IMR-90 (cell line): ENCODE data around the gene KDM5B. TPM values are rescaled to one million over a fixed set of nuclear protein-coding genes. Genes with fewer than 3 reads are reported as not detected.

ENCODE experiments used
- ATAC-seq: fragments of 200-7000 bp; cut with Tn5 transposase; 2 replicates; pipeline ENCODE4 v1.9.1; 2020; ENCODE audit warnings: low read depth, mild to moderate bottlenecking, moderate library complexity
- BruUV-seq: library from RNA; stranded (reverse); fragments of 400-500 nt; replicated peaks from 2 replicates; lab custom pipeline; 2021; lab: Mats Ljungman, UMichigan
- CTCF ChIA-PET: fragments of 300-600 bp; formaldehyde crosslinking; extraction: SDS; loops from one replicate; lab custom pipeline; 2021; ENCODE audit warnings: antibody characterized with exemption; lab: Yijun Ruan, JAX
- POLR2A ChIA-PET: fragments of 300-600 bp; sonication (Branson Sonifier 250); formaldehyde crosslinking; loops from one replicate; lab custom pipeline; 2022; ENCODE audit warnings: antibody characterized with exemption; ENCODE audit not compliant: unreplicated experiment; lab: Charles Lee
- DNase-seq: peaks from one replicate; pipeline ENCODE4 v3.0.0; 2013
- H2AFZ ChIP-seq: replicated peaks from 2 replicates; pipeline ENCODE3; 2013; ENCODE audit warnings: low read length, mild to moderate bottlenecking; ENCODE audit not compliant: poor library complexity
- H2AK5ac ChIP-seq: 2 replicates; pipeline ENCODE4 v1.6.1; 2013; ENCODE audit warnings: low read depth, low read length, inconsistent platforms
- H2AK9ac ChIP-seq: replicated peaks from 2 replicates; pipeline ENCODE3; 2013; ENCODE audit warnings: mild to moderate bottlenecking, low read depth, low read length, moderate library complexity; ENCODE audit not compliant: poor library complexity
- H2BK120ac ChIP-seq: 2 replicates; pipeline ENCODE4 v1.6.1; 2013; ENCODE audit warnings: low read depth, low read length, inconsistent platforms
- H2BK15ac ChIP-seq: 3 replicates; pipeline ENCODE4 v1.6.1; 2013; ENCODE audit warnings: low read depth, low read length, inconsistent platforms
- H2BK20ac ChIP-seq: 2 replicates; pipeline ENCODE4 v1.6.1; 2013; ENCODE audit warnings: low read depth, mild to moderate bottlenecking, inconsistent platforms, low read length, moderate library complexity
- H2BK5ac ChIP-seq: 2 replicates; pipeline ENCODE4 v1.6.1; 2013; ENCODE audit warnings: mild to moderate bottlenecking, low read depth, low read length, inconsistent platforms; ENCODE audit not compliant: poor library complexity, severe bottlenecking
- H3K14ac ChIP-seq: replicated peaks from 2 replicates; pipeline ENCODE4 v1.6.1; 2013; ENCODE audit warnings: low read depth, low read length, inconsistent platforms
- H3K18ac ChIP-seq: 2 replicates; pipeline ENCODE4 v1.6.1; 2013; ENCODE audit warnings: low read depth, low read length, control low read depth
- H3K23ac ChIP-seq: 2 replicates; pipeline ENCODE4 v1.6.1; 2013; ENCODE audit warnings: low read depth, low read length, inconsistent platforms
- H3K27ac ChIP-seq: 2 replicates; pipeline ENCODE4 v1.5.1; 2013; ENCODE audit warnings: mild to moderate bottlenecking, control low read depth, low read length; ENCODE audit not compliant: insufficient read depth
- H3K27me3 ChIP-seq: 2 replicates; pipeline ENCODE4 v1.6.1; 2013; ENCODE audit warnings: low read length; ENCODE audit not compliant: control insufficient read depth, insufficient read depth
- H3K36me3 ChIP-seq: 2 replicates; pipeline ENCODE4 v1.6.1; 2013; ENCODE audit warnings: low read length, mixed read lengths; ENCODE audit not compliant: control insufficient read depth, insufficient read depth
- H3K4ac ChIP-seq: 2 replicates; pipeline ENCODE4 v1.6.1; 2013; ENCODE audit warnings: low read depth, low read length, inconsistent platforms
- H3K4me1 ChIP-seq: 2 replicates; pipeline ENCODE4 v1.6.1; 2013; ENCODE audit warnings: low read length, mixed read lengths; ENCODE audit not compliant: control insufficient read depth, insufficient read depth
- H3K4me2 ChIP-seq: 2 replicates; pipeline ENCODE4 v1.6.1; 2013; ENCODE audit warnings: low read depth, mild to moderate bottlenecking, control low read depth, low read length, moderate library complexity
- H3K4me3 ChIP-seq: 2 replicates; pipeline ENCODE4 v1.5.1; 2013; ENCODE audit warnings: low read depth, mild to moderate bottlenecking, control low read depth, low read length, moderate library complexity; ENCODE audit not compliant: insufficient read depth
- H3K56ac ChIP-seq: 2 replicates; pipeline ENCODE4 v1.6.1; 2013; ENCODE audit warnings: low read length, inconsistent platforms; ENCODE audit not compliant: insufficient read depth; ENCODE audit errors: extremely low read depth
- H3K79me1 ChIP-seq, 2 experiments: 2 replicates each; pipeline ENCODE4 v1.6.1; 2013; ENCODE audit warnings: low read length in 2 of 2, inconsistent platforms in 1 of 2, low read depth in 1 of 2
- H3K9ac ChIP-seq: 2 replicates; pipeline ENCODE4 v1.6.1; 2013; ENCODE audit warnings: low read depth, low read length, control low read depth
- H3K9me1 ChIP-seq: 2 replicates; pipeline ENCODE4 v1.6.1; 2013; ENCODE audit warnings: low read length, inconsistent platforms; ENCODE audit not compliant: insufficient read depth
- H3K9me3 ChIP-seq: 2 replicates; pipeline ENCODE4 v1.6.1; 2013; ENCODE audit warnings: low read length; ENCODE audit not compliant: control insufficient read depth, insufficient read depth
- H4K20me1 ChIP-seq: 2 replicates; pipeline ENCODE4 v1.6.1; 2013; ENCODE audit warnings: low read length, inconsistent platforms; ENCODE audit not compliant: insufficient read depth
- H4K5ac ChIP-seq: 2 replicates; pipeline ENCODE4 v1.6.1; 2013; ENCODE audit warnings: mild to moderate bottlenecking, low read depth, low read length, control low read depth
- H4K8ac ChIP-seq, 2 experiments: 2 replicates each; pipeline ENCODE4 v1.6.1; 2013; ENCODE audit warnings: low read depth in 2 of 2, low read length in 2 of 2, control low read depth in 1 of 2, inconsistent platforms in 1 of 2
- H4K91ac ChIP-seq: 2 replicates; pipeline ENCODE4 v1.6.1; 2013; ENCODE audit warnings: low read depth, low read length, inconsistent platforms; ENCODE audit not compliant: insufficient read depth
- CEBPB ChIP-seq: IDR thresholded peaks from 2 replicates; pipeline ENCODE4 v1.6.1; 2012; ENCODE audit warnings: low read depth, low read length, improper control_type of control experiment
- FOS ChIP-seq: fragments of 150-350 bp; IDR thresholded peaks from 2 replicates; pipeline ENCODE4 v1.6.1; 2016; ENCODE audit warnings: low read depth, low read length
- MAZ ChIP-seq: IDR thresholded peaks from 2 replicates; pipeline ENCODE4 v1.6.1; 2012; ENCODE audit warnings: low read depth, mild to moderate bottlenecking, low read length, improper control_type of control experiment, moderate library complexity, borderline replicate concordance
- NFE2L2 ChIP-seq: fragments of 150-350 bp; IDR thresholded peaks from 2 replicates; pipeline ENCODE4 v1.6.1; 2016; ENCODE audit warnings: low read depth, mild to moderate bottlenecking, low read length
- RAD21 ChIP-seq: IDR thresholded peaks from 2 replicates; pipeline ENCODE4 v1.6.1; 2012; ENCODE audit warnings: low read length, improper control_type of control experiment
- RCOR1 ChIP-seq: IDR thresholded peaks from 2 replicates; pipeline ENCODE4 v1.6.1; 2012; ENCODE audit warnings: mild to moderate bottlenecking, low read length, improper control_type of control experiment; ENCODE audit not compliant: insufficient replicate concordance
- SMC3 ChIP-seq: fragments of 150-350 bp; IDR thresholded peaks from 2 replicates; pipeline ENCODE4 v1.6.1; 2016; ENCODE audit warnings: low read depth, mild to moderate bottlenecking, antibody characterized with exemption, low read length, moderate library complexity
- WGBS, 2 experiments: methylation state at CpG; one replicate each; pipeline versions ENCODE4 v1.1.5 to v1.1.7; 2013; ENCODE audit warnings: missing lambda C conversion rate in 2 of 2; ENCODE audit not compliant: insufficient read length in 1 of 2; ENCODE audit errors: extremely low coverage in 2 of 2; 5-methylcytosine and 5-hydroxymethylcytosine counted together
- dilution Hi-C: fragments of 300-500 bp; cut with HindIII; formaldehyde crosslinking; loops from one replicate; pipeline ENCODE4 v1.14.3; 2018; ENCODE audit warnings: low sequenced_read_pairs; ENCODE audit not compliant: unreplicated experiment
- in situ Hi-C: fragments of 300-500 bp; cut with MboI; formaldehyde crosslinking; loops from 3 replicates; pipeline ENCODE4 v1.14.3; 2019; ENCODE audit warnings: low sequenced_read_pairs, inconsistent platforms, mixed read lengths
- intact Hi-C: fragments of 100-400 bp; cut with micrococcal nuclease; formaldehyde crosslinking; loops from 2 replicates; pipeline ENCODE4 v1.10.0; 2022
- polyA plus RNA-seq, 3 experiments: library from polyadenylated mRNA; depleted of rRNA; stranded (reverse); fragments of >200 nt; gene quantifications; 2 replicates each; pipeline ENCODE4 v1.2.3, GENCODE V29; 2012; ENCODE audit warnings: low replicate concordance in 1 of 3
- total RNA-seq: library from RNA; depleted of rRNA; stranded (reverse); fragments of >200 nt; gene quantifications from 2 replicates; pipeline ENCODE4 v1.2.3, GENCODE V29; 2012
- TF ChIP-seq, protein P1 (sequence below): fragments of 150-350 bp; IDR thresholded peaks from 2 replicates; pipeline ENCODE4 v1.6.1; 2016; ENCODE audit warnings: low read depth, mild to moderate bottlenecking, low read length, moderate library complexity, borderline replicate concordance
- TF ChIP-seq, protein P2 (sequence below): fragments of 150-350 bp; IDR thresholded peaks from 2 replicates; pipeline ENCODE4 v1.6.1; 2017; ENCODE audit warnings: mild to moderate bottlenecking, antibody characterized with exemption, low read length, low read depth

Gene KDM5B
- total and polyA plus RNA-seq, 2 of the 4 experiments (the other 2 are of a cell fraction) = 28.8 to 82.1 TPM

DNA sequence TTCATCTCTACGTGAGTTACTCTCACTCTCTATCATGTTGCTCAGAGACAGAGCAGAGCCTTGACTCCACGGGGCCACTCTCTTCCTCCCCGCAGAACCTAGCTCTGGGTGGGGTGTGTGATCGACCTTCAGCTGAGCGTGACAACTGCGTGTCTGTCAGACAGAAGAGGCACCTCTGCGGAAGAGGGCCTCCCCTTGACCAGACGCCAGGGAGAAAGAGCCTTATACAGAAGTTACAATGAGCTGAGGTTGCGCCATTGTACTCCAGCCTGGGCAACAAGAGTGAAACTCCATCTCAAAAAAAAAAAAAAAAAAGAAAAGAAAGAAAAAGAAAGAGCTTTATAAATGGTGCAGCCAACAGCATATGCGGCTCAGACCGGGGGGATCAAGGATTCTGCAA, 120.9 kb downstream of the KDM5B start:
- H3K27ac ChIP-seq = no peak overlapping the region
- TF ChIP-seq MAZ (no peak), RAD21 (no peak), FOS (no peak), RCOR1 (no peak), CEBPB (no peak), NFE2L2 (no peak), SMC3 (no peak)
- TF ChIP-seq, protein P1, sequence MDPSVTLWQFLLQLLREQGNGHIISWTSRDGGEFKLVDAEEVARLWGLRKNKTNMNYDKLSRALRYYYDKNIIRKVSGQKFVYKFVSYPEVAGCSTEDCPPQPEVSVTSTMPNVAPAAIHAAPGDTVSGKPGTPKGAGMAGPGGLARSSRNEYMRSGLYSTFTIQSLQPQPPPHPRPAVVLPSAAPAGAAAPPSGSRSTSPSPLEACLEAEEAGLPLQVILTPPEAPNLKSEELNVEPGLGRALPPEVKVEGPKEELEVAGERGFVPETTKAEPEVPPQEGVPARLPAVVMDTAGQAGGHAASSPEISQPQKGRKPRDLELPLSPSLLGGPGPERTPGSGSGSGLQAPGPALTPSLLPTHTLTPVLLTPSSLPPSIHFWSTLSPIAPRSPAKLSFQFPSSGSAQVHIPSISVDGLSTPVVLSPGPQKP = no peak
- TF ChIP-seq, protein P2, sequence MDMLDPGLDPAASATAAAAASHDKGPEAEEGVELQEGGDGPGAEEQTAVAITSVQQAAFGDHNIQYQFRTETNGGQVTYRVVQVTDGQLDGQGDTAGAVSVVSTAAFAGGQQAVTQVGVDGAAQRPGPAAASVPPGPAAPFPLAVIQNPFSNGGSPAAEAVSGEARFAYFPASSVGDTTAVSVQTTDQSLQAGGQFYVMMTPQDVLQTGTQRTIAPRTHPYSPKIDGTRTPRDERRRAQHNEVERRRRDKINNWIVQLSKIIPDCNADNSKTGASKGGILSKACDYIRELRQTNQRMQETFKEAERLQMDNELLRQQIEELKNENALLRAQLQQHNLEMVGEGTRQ = no peak
- H2BK5ac ChIP-seq = no peak overlapping the region
- no peak overlapping the region for H4K91ac ChIP-seq
- H2AFZ ChIP-seq = no peak overlapping the region
- H3K14ac ChIP-seq = no peak overlapping the region
- H3K4ac ChIP-seq = no peak overlapping the region
- H3K79me1 ChIP-seq = no peaks in the 10 kb centered on the region
- in situ Hi-C loops (no loop called here), intact Hi-C loops (no loop called here), dilution Hi-C loops (no loop called here)
- no peak overlapping the region for H4K8ac ChIP-seq
- H2AK9ac ChIP-seq = no peak overlapping the region
- BruUV-seq = no TSS peak
- H2AK5ac ChIP-seq = no peak overlapping the region
- no peaks in the 10 kb centered on the region for H4K20me1 ChIP-seq
- H2BK15ac ChIP-seq = no peak overlapping the region
- CTCF ChIA-PET = no interaction called here
- no peak overlapping the region for H3K56ac ChIP-seq
- H3K9me1 ChIP-seq = 0 out of 2 replicates have a peak, but pooled peaks cover 3% of the 10 kb centered on the region
- H3K4me1 ChIP-seq = no peaks in the 10 kb centered on the region
- H3K4me3 ChIP-seq = no peak overlapping the region
- ATAC-seq (no peak), DNase-seq (no peak)
- no peak overlapping the region for H4K5ac ChIP-seq
- POLR2A ChIA-PET = no interaction called here
- no peak overlapping the region for H3K18ac ChIP-seq
- whole genome bisulfite sequencing, 2 experiments = no CpG with 5 or more reads among the region's 11 CpGs
- no peaks in the 10 kb centered on the region for H3K36me3 ChIP-seq
- H2BK20ac ChIP-seq = no peak overlapping the region
- no peak overlapping the region for H2BK120ac ChIP-seq
- no peaks in the 10 kb centered on the region for H3K9me3 ChIP-seq
- H3K27me3 ChIP-seq = peaks cover 72% of the 10 kb centered on the region
- no peak overlapping the region for H3K4me2 ChIP-seq
- no peak overlapping the region for H3K23ac ChIP-seq
- no peak overlapping the region for H3K9ac ChIP-seq
